Activated naive CD4-positive, alpha-beta T cell treated with anti-CD3 and anti-CD28 coated beads, Interleukin-2, amount 50 U/mL, for 24 hours (primary cell): ENCODE data around the gene SAG.
A peak's percentile ranks its signal among the peaks of the same experiment; 100 is the strongest.

Experiments used
- H3K27ac Mint-ChIP-seq: one replicate; pipeline ENCODE4 v1.8.0; 2021; ENCODE audit warnings: mild to moderate bottlenecking, mixed read lengths
- H3K27me3 Mint-ChIP-seq: one replicate; pipeline ENCODE4 v1.8.0; 2021; ENCODE audit warnings: mixed read lengths
- H3K36me3 Mint-ChIP-seq: one replicate; pipeline ENCODE4 v1.8.0; 2021; ENCODE audit warnings: mixed read lengths
- H3K4me1 Mint-ChIP-seq: one replicate; pipeline ENCODE4 v1.8.0; 2021; ENCODE audit warnings: mixed read lengths
- H3K4me3 Mint-ChIP-seq: one replicate; pipeline ENCODE4 v1.8.0; 2021; ENCODE audit warnings: mild to moderate bottlenecking, mixed read lengths
- H3K9me3 Mint-ChIP-seq: one replicate; pipeline ENCODE4 v1.8.0; 2021; ENCODE audit warnings: mixed read lengths

SAG gene

DNA sequence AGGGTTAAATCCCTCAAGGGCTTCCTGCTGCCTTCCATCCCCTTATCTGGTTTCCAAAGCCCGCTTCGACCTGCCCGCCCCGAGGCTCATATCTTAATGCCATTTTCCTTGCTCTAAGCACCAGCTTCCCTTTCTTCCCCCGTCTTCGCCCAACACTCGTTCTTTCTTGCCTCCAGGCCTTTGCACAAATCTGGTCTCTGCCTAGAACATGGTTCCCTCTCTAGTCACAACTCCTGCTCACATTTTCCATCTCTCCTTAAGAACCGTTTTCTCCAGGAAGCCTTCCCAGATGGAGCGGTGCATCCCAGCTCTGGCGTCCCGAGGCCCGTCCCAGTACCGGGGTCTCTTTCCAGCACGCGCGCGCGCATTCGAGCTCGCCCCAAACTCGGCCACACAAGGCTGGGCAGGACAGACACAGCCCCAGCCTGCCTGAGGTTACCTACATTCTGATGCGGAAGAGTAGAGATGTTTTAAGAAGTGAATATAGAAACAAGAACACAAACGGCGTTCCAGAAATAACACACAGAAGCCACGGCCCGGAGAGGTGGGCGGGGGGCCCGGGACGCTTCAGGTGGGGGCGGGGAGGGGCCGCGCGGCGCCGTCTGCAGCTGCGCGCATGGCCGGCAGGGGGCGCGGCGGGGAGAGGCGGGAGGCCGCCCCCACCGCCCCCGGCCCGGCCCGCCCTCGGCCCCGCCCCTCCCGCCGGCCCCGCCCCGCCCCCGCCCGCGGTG lies 46.3 kb downstream of the SAG start, which contains the start of gene DGKD:
TSS of gene DGKD (plus strand) at position 726 of the 731 bp plus-strand sequence. CDS start 25 bp downstream, outside the sequence.
- no peaks in the 10 kb centered on the region for H3K9me3 Mint-ChIP-seq

DNA sequence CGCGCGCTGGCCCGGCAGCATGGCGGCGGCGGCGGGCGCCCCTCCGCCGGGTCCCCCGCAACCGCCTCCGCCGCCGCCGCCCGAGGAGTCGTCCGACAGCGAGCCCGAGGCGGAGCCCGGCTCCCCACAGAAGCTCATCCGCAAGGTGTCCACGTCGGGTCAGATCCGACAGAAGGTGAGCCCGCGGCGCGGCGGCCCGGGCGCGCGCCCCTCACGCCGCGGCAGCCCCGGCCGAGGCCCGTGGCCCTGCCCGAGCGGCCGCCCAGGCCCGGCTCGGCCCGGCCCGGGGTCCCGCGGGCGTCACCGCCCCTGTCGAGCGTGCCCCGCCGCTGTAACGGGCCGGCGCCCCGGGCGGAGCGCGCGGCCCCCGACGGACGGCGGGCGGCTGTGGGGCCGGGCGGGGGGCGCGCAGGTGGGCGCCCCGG lies 46.9 kb downstream of the SAG start:
- Mint-ChIP-seq H3K27me3 (no peaks in the 10 kb centered on the region), H3K4me1 (peaks cover 79% of the 10 kb centered on the region), H3K36me3 (peaks cover 4% of the 10 kb centered on the region), H3K27ac (no peak overlapping the region), H3K4me3 (no peak overlapping the region), H3K9me3 (no peaks in the 10 kb centered on the region)

More for the DNA sequence above, 46.3 kb downstream of the SAG start, which contains the start of gene DGKD:
- Mint-ChIP-seq H3K4me3 (peak within 1 kb of the TSS; percentile 93), H3K36me3 (peaks cover 2% of the 10 kb centered on the region), H3K27me3 (no peaks in the 10 kb centered on the region), H3K4me1 (peaks cover 79% of the 10 kb centered on the region), H3K27ac (peak within 1 kb of the TSS; percentile 82)

DNA sequence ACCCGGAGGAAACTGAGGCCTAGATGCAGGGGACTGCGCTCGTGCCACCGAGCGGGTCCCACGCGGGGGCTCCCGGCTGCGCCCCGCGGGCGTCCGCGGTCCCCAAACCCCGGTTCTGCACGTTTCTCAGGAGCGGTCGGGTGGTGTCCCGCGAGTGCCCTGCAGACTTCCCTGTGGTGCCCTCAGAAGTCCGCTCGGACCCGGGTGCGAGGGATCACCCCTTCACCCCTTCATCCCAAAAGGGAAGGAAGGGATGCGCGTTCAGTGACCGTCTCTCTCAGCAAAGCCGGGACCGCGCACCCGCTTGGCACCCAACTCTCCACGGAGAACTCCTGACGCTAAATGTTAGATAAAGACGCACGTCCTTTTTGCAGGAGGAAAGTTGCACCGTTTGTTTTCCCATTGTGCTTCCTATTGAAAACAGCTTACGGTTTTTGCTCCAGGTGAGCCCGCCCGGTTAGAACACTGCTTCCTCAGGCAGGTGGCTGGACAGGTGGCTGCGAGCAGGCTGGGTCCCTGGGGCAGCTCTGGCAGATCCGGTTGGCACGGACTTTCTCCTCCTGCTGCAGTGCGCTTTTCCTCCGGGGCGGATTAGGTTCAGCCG lies 47.5 kb downstream of the SAG start:
- Mint-ChIP-seq H3K4me3 (peak overlapping the region; percentile 93), H3K27me3 (no peaks in the 10 kb centered on the region), H3K27ac (peak overlapping the region; percentile 82), H3K9me3 (no peaks in the 10 kb centered on the region), H3K4me1 (peaks cover 81% of the 10 kb centered on the region), H3K36me3 (peaks cover 8% of the 10 kb centered on the region)

DNA sequence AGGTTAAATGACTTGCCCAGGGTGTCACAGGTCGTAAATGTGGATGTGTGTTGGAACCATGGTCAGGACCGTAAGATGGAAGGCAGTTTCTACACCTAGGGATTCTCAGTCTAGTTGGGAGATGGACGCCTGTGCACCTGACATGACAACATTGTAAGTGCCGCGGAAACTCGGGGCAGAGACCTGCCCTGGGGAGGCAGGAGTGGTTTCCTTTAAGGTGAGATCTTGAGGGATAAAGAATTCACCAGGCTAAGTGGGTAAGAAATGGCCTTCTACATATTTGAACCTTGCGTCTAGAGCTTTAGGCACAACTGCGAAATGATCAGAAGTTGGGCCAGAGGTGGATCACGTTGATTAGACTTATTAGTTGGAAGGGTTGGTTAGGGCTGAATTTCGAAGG lies 48.3 kb downstream of the SAG start:
- Mint-ChIP-seq H3K9me3 (no peaks in the 10 kb centered on the region), H3K36me3 (peaks cover 8% of the 10 kb centered on the region), H3K27me3 (no peaks in the 10 kb centered on the region), H3K4me1 (peaks cover 79% of the 10 kb centered on the region), H3K27ac (peak overlapping the region; percentile 82), H3K4me3 (peak overlapping the region; percentile 93)

DNA sequence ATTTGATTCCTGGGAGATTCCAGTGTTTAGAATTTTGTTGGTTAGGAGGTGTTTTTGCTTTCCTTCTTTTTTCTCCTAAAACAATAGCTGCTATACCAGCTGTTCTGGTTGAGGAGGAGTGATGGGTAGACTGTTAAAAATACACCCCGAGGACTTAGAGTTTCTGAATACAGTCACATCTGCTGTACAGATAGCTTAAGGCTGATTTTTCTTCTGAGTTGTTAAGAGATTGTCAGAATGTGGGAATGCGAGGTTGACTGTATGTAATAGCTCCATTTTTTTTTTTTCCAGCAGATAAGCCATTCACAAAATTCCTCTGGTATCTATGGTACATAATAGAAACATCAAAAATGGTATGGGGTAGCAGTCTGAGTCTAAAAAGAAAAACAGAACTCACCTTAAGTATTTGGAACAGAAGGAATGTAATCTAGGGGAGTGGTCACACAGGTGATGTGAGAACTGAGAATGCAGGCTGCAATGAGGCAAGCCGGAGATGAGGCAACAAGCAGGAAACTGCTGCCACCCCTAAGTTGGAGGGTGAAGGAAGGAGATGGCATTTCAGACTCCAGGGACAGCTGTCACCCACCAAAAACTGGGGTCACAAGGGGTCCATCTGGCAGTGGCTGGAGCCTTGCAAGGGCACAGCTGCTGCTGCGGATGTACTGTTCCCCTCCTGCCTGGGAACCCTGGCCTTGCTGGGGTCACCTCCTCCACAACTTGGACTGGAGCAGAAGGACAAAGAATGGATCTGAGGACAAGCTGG lies 49.1 kb downstream of the SAG start:
- no peaks in the 10 kb centered on the region for H3K9me3 Mint-ChIP-seq
- no peaks in the 10 kb centered on the region for H3K27me3 Mint-ChIP-seq
- H3K27ac Mint-ChIP-seq: peak overlapping the region; percentile 30
- H3K4me1 Mint-ChIP-seq: peaks cover 78% of the 10 kb centered on the region
- H3K36me3 Mint-ChIP-seq: peaks cover 8% of the 10 kb centered on the region
- peak overlapping the region; percentile 93 for H3K4me3 Mint-ChIP-seq

DNA sequence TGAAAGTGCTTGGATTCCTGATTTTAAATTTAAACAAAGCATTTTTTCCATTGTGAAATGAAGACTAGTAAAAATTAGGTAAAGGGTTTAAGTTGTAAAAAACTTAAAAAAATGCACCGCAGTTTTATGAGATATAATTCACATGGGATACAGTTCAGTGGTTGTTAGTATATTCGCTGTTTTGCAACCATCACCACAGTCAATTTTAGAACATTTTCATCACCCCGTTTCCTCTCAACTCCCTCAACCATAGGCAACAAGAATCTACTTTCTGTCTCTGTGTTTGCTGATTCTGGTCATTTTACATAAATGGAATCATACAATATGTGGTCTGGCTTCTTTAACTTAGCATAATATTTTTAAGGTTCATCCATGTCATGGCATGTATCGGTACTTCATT lies 50.7 kb downstream of the SAG start:
- Mint-ChIP-seq H3K27me3 (no peaks in the 10 kb centered on the region), H3K4me1 (peaks cover 75% of the 10 kb centered on the region), H3K4me3 (peak overlapping the region; percentile 5), H3K9me3 (no peaks in the 10 kb centered on the region), H3K36me3 (peaks cover 12% of the 10 kb centered on the region), H3K27ac (no peak overlapping the region)

DNA sequence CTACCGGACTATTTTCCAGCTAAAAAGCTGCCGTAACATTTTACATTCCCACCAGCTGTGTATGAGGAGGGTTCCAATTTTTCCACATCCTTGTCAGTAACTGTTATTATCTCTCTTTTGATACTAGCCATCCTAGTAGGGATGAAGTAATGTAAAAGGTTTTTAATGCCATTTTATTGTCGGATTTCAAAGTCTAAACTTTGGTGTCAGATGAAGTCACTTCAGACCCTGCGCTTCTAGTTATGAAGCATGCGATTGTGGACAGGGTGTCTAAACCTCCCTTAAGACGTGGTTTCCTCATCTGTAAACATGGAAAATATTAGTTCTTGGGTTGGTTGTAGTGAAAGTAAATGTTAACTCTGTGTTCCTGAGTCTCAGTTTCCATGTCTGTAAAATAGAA lies 51.3 kb downstream of the SAG start:
- Mint-ChIP-seq H3K4me3 (peak overlapping the region; percentile 5), H3K27me3 (no peaks in the 10 kb centered on the region), H3K27ac (peak overlapping the region; percentile 21), H3K4me1 (peaks cover 72% of the 10 kb centered on the region), H3K36me3 (peaks cover 16% of the 10 kb centered on the region), H3K9me3 (no peaks in the 10 kb centered on the region)

DNA sequence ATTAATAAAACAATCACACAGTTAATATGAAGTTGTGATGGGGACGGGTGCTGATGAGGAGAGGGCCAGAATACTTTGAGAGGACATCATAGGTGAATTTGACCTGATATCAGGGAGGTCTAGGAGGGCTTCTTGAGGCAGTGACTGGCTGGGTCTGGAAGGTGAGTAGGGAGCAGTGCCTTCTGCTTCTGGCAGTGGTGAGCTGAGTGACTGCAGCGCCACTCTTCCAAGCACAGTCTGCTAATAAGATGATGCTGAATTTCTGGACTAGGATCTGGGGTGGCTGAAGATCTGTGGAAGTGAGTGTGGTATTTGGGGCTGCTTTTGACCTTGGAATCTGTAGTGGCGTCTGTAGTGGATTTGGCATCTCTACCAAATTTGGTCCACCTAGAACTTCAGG lies 52.2 kb downstream of the SAG start:
- H3K27me3 Mint-ChIP-seq: no peaks in the 10 kb centered on the region
- no peak overlapping the region for H3K4me3 Mint-ChIP-seq
- H3K36me3 Mint-ChIP-seq: peaks cover 20% of the 10 kb centered on the region
- peaks cover 77% of the 10 kb centered on the region for H3K4me1 Mint-ChIP-seq
- no peaks in the 10 kb centered on the region for H3K9me3 Mint-ChIP-seq
- H3K27ac Mint-ChIP-seq: peak overlapping the region; percentile 30

DNA sequence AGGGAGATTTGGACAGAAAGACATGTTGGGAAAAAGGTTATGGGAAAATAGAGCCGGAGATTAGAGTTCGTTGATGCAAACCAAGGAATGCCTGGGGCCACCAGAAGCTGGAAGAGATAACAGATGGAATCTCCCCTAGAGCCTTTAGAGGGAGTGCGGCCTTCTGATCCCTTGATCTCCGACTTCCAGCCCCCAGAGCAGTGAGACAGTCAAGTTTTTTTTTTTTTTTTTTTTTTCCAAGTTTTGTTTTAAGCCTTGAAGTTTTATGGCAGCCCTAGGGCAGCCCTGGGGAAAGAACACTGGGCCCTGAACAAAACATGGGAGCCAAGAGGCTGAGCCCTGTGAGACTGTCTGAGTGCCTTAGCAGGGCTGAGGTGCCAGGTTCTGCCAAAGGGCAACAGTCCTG lies 53.2 kb downstream of the SAG start:
- Mint-ChIP-seq H3K36me3 (peaks cover 22% of the 10 kb centered on the region), H3K27ac (peak overlapping the region; percentile 0)

DNA sequence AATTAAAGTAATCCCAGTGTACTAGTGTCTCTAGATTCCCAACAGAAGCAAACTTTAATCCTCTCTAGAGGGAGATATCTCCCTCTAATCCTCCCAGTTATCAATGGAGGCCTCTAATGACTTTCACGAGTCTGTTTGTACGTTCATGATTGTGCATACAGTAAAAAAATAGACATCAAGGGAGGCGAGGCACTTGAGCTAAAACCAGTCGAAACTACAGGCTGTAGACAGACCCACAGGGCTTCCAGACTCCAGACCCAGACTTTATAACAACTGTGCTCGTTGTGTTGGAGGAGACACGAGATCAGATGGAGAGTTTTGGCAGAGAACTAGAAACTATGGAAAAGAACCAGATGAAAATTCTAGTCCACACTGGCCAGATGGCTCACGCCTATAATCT lies 53.7 kb downstream of the SAG start:
- H3K9me3 Mint-ChIP-seq: no peaks in the 10 kb centered on the region
- peaks cover 24% of the 10 kb centered on the region for H3K36me3 Mint-ChIP-seq
- H3K27me3 Mint-ChIP-seq: no peaks in the 10 kb centered on the region
- H3K4me1 Mint-ChIP-seq: peaks cover 75% of the 10 kb centered on the region
- peak overlapping the region; percentile 30 for H3K27ac Mint-ChIP-seq
- H3K4me3 Mint-ChIP-seq: no peak overlapping the region

More for the DNA sequence above, 53.2 kb downstream of the SAG start:
- Mint-ChIP-seq H3K4me3 (no peak overlapping the region), H3K9me3 (no peaks in the 10 kb centered on the region), H3K4me1 (peaks cover 75% of the 10 kb centered on the region), H3K27me3 (no peaks in the 10 kb centered on the region)

DNA sequence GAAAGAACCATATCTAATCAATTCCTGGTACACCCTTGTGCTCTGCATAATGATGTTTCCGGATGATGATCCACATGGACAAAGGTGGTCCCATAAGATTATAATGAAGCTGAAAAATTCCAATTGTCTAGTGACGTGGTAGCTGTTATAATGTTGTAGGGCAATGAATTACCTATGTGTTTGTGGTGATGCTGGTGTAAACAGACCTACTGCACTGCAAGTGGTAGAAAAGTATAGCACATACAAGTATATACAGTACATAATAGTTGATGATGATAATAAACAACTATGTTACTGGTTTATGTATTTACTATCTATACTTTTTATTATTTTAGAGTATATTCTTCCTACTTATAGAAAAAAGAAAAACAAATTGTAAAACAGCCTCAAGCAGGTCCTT lies 55.1 kb downstream of the SAG start:
- Mint-ChIP-seq H3K9me3 (no peaks in the 10 kb centered on the region), H3K27me3 (no peaks in the 10 kb centered on the region), H3K4me1 (peaks cover 65% of the 10 kb centered on the region), H3K36me3 (peaks cover 22% of the 10 kb centered on the region), H3K27ac (no peak overlapping the region), H3K4me3 (no peak overlapping the region)

DNA sequence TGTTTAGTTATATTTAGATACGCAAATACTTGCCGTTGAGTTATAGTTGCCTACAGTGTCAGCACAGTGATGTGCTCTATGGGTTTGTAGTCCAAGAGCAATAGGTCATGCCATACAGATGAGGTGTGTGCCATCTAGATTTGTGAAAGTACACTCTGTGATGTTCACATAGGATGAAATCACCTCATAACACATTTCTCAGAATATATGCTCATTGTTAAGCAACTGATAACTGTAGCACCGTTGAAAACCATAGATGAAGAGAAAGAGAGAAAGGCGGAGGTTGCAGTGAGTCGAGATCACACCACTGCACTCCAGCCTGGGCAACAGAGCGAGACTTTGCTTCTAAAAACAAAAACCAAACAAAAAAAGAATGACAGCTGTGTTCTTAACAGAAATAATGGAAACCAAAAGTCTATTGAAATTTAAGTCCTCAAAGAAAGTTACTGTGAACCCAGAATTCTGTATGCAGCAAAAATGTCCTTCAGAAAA lies 56.2 kb downstream of the SAG start:
- Mint-ChIP-seq H3K9me3 (no peaks in the 10 kb centered on the region), H3K27ac (peak overlapping the region; percentile 14), H3K4me3 (no peak overlapping the region), H3K36me3 (peaks cover 22% of the 10 kb centered on the region), H3K4me1 (peaks cover 59% of the 10 kb centered on the region), H3K27me3 (no peaks in the 10 kb centered on the region)

DNA sequence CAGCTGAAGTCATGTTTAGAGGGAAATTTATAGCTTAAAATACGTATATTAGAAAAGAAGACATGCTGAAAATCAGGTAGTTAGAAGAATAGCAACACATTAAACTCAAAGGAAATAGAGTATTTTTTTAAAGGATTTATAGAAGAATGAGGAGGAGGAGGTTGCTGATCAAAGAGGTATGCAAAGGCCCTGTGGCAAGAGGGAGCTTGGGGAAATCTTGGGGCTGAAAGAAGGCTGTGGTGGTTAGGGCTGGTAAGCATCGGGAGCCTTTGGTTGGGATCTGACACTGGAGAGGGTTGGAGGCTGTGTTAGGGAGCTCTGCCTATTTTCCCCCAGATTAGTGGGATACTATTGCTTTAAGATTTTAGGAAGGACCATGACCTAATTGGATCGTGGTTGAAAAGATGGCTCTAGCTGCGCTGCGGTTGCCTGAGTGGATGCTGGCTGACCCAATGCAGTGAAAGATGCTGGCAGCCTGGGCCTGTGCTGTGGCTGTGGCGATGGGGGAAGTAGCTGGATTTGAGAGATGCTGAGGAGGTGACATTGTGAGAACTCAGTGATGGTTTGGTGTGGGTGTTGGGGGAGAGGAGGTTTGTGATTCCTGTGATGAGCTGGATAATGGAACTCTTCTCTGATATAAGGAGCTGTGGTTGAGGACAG lies 58.4 kb downstream of the SAG start:
- Mint-ChIP-seq H3K36me3 (peaks cover 17% of the 10 kb centered on the region), H3K27ac (peak overlapping the region; percentile 31), H3K4me1 (peaks cover 59% of the 10 kb centered on the region), H3K27me3 (no peaks in the 10 kb centered on the region), H3K9me3 (no peaks in the 10 kb centered on the region), H3K4me3 (no peak overlapping the region)

DNA sequence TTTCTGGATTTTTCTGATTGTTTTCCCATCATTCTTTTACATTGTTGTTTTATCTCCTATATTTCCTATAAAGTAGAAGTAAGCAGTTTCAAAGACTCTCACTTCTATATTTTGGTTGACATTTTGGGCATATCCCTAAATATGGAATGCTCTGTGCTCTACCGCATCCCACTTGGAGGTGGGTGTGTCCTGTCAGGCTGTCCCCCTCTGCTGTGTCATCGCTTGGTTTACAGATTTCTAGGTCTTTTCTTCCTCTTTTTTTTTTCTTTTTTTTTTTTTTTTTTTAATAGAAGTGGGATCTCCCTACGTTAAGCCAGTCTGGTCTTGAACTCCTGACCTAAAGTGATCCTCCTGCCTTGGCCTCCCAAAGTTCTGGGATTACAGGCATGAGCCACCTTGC lies 60.0 kb downstream of the SAG start:
- H3K27me3 Mint-ChIP-seq: no peaks in the 10 kb centered on the region
- H3K36me3 Mint-ChIP-seq: peaks cover 17% of the 10 kb centered on the region
- H3K4me1 Mint-ChIP-seq: peaks cover 57% of the 10 kb centered on the region
- no peaks in the 10 kb centered on the region for H3K9me3 Mint-ChIP-seq
- H3K27ac Mint-ChIP-seq: no peak overlapping the region
- H3K4me3 Mint-ChIP-seq: no peak overlapping the region

DNA sequence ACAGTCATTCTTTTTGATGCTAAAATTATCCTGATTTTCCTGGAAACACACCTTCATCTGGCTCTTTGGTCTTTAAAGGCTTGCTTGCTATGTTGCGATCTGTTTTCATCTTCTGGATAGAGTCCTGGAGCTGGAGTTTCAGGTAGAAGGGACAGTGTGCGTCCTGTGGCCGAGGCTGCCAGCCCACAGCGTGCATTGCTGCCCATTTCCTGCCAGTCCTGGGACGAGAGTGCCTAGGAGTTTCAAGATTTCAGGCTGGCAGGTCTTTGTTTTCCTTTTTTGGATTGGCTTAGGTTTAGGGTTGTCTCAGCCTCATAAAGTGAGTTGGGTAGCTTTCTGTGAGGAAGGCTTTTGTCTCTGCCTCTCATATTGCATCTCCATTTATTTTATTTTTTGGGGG lies 61.1 kb downstream of the SAG start:
- peaks cover 60% of the 10 kb centered on the region for H3K4me1 Mint-ChIP-seq
- H3K27ac Mint-ChIP-seq: no peak overlapping the region
- H3K4me3 Mint-ChIP-seq: no peak overlapping the region
- H3K9me3 Mint-ChIP-seq: no peaks in the 10 kb centered on the region
- H3K27me3 Mint-ChIP-seq: no peaks in the 10 kb centered on the region
- H3K36me3 Mint-ChIP-seq: peaks cover 15% of the 10 kb centered on the region
